SK-N-SH (cell line): ENCODE data around the gene NPY5R.

Source experiments
- ELF1 ChIP-seq: IDR thresholded peaks from 2 replicates; pipeline ENCODE4 v1.4.0; 2012
- EP300 ChIP-seq, 2 experiments: IDR thresholded peaks; 2 replicates each; pipeline versions ENCODE4 v1.4.0 to v1.6.1; 2012; ENCODE audit warnings: borderline replicate concordance in 1 of 2, low read depth in 1 of 2, low read length in 1 of 2
- EZH2phosphoT487 ChIP-seq: fragments of 200-600 bp; sonication (generic); IDR thresholded peaks from 2 replicates; pipeline ENCODE4 v1.6.1; 2017; ENCODE audit warnings: low read depth, mixed run types, mild to moderate bottlenecking, antibody characterized with exemption, moderate library complexity, borderline replicate concordance
- FOSL2 ChIP-seq: IDR thresholded peaks from 2 replicates; pipeline ENCODE4 v1.4.0; 2012; ENCODE audit warnings: low read depth, mild to moderate bottlenecking, moderate library complexity, borderline replicate concordance
- MAX ChIP-seq: IDR thresholded peaks from 2 replicates; pipeline ENCODE4 v1.4.0; 2012; ENCODE audit warnings: low read depth
- MXI1 ChIP-seq: IDR thresholded peaks from 2 replicates; pipeline ENCODE4 v1.6.1; 2012; ENCODE audit warnings: mild to moderate bottlenecking, low read depth, low read length, improper control_type of control experiment
- NFIC ChIP-seq: IDR thresholded peaks from 2 replicates; pipeline ENCODE4 v1.4.0; 2012; ENCODE audit warnings: borderline replicate concordance
- USF1 ChIP-seq: IDR thresholded peaks from 2 replicates; pipeline ENCODE4 v1.4.0; 2012; ENCODE audit warnings: low read depth, borderline replicate concordance
- TF ChIP-seq, protein P1 (sequence below): fragments of 200-600 bp; sonication (generic); IDR thresholded peaks from 2 replicates; pipeline ENCODE4 v1.6.1; 2017; ENCODE audit warnings: antibody characterized with exemption, mild to moderate bottlenecking, moderate library complexity
- TF ChIP-seq, protein P2 (sequence below): IDR thresholded peaks from 2 replicates; pipeline ENCODE4; 2012

GRCh38 chr4:163303069-163303468 lies 40.6 kb upstream of the NPY5R start:
- TF ChIP-seq EZH2phosphoT487 (no peak), NFIC (no peak), MAX (no peak), FOSL2 (no peak), MXI1 (no peak), USF1 (no peak), EP300 (IDR thresholded peaks at IDR 0.05; ENCODE audit: borderline replicate concordance in 1 of 2, low read depth in 1 of 2, low read length in 1 of 2) (no peak), ELF1 (no peak)
- TF ChIP-seq, protein P1, sequence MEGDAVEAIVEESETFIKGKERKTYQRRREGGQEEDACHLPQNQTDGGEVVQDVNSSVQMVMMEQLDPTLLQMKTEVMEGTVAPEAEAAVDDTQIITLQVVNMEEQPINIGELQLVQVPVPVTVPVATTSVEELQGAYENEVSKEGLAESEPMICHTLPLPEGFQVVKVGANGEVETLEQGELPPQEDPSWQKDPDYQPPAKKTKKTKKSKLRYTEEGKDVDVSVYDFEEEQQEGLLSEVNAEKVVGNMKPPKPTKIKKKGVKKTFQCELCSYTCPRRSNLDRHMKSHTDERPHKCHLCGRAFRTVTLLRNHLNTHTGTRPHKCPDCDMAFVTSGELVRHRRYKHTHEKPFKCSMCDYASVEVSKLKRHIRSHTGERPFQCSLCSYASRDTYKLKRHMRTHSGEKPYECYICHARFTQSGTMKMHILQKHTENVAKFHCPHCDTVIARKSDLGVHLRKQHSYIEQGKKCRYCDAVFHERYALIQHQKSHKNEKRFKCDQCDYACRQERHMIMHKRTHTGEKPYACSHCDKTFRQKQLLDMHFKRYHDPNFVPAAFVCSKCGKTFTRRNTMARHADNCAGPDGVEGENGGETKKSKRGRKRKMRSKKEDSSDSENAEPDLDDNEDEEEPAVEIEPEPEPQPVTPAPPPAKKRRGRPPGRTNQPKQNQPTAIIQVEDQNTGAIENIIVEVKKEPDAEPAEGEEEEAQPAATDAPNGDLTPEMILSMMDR = no peak
- TF ChIP-seq, protein P2, sequence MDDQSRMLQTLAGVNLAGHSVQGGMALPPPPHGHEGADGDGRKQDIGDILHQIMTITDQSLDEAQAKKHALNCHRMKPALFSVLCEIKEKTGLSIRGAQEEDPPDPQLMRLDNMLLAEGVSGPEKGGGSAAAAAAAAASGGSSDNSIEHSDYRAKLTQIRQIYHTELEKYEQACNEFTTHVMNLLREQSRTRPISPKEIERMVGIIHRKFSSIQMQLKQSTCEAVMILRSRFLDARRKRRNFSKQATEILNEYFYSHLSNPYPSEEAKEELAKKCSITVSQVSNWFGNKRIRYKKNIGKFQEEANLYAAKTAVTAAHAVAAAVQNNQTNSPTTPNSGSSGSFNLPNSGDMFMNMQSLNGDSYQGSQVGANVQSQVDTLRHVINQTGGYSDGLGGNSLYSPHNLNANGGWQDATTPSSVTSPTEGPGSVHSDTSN = no peak
